ENCODE data around the gene DOP1A. TPM values are rescaled to one million over a fixed set of nuclear protein-coding genes. Genes with fewer than 3 reads are reported as not detected.

The DOP1A gene
- total RNA-seq, 1 donor from 2014 or later: 4.4 TPM

DNA sequence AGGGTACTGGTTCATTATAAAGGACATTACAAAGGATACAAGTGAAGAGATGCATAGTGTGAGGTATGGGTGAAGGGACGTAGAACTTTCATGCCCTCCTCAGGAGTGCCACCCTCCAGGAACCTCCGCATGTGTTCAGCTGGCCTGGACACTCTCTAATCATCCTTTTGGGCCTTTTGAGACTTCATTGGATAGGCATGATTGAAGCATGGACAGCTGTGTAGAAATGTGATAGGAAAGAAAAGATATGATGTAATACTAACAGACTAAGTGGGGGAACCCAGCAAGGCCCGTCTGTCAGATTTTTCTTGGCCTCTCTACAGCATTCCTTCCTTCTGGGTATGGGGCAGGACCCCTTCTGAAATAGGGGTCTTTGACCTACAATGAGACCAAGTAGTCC is 31.1 kb downstream of the DOP1A start:
- no peak for TF ChIP-seq CTCF (conservative IDR thresholded peaks at IDR 0.05; ENCODE audit: low read depth, low read length)

DNA sequence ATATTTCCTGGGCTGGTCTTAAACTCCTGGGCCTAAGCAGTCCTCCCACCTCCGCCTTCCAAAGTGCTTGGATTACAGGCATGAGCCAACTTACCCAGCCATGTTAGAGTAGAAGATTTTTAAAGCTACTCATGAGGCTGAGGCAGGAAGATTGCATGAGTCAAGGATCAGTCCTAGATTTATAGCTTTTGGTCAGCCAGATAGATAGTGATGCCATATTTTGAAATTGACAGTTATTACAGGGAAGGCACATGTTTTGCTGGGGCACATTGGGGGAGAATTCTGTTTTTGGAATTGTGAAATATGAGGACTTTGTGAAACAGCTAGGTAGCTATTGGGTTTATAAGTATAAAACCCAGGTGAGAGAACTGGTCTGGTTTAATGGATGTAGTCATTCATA is 40.9 kb downstream of the DOP1A start:
- no peak for DNase-seq (ENCODE audit: low read depth)
- no peak overlapping the region for H3K4me3 ChIP-seq (ENCODE audit: low read depth, low read length)
- no peak for TF ChIP-seq CTCF (conservative IDR thresholded peaks at IDR 0.05; ENCODE audit: low read depth, low read length)

More for the DNA sequence above, 31.1 kb downstream of the DOP1A start:
- no peak overlapping the region for H3K4me3 ChIP-seq (ENCODE audit: low read depth, low read length)
- no peak for DNase-seq (ENCODE audit: low read depth)

DNA sequence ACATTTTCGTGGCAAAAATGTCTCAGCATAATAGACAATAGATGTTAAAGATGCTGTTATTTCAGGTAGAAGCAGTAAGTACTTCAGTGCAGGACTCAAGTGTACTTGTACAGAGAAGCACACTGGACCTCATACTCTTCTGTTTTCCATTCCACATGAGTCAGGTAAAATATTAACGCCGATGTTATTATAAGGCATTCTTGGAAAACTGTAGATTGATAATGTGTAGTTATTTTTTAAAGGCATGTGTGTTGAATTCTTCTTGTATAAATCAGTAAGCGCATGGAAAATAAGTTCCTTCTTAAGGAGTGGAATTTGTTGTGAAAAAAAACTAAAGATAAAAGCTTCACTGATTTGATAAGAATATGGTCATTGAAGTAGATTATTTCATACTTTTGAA is 45.8 kb downstream of the DOP1A start:
- no peak for DNase-seq (ENCODE audit: low read depth)
- H3K4me3 ChIP-seq (ENCODE audit: low read depth, low read length): no peak overlapping the region
- TF ChIP-seq CTCF (conservative IDR thresholded peaks at IDR 0.05; ENCODE audit: low read depth, low read length): no peak

DNA sequence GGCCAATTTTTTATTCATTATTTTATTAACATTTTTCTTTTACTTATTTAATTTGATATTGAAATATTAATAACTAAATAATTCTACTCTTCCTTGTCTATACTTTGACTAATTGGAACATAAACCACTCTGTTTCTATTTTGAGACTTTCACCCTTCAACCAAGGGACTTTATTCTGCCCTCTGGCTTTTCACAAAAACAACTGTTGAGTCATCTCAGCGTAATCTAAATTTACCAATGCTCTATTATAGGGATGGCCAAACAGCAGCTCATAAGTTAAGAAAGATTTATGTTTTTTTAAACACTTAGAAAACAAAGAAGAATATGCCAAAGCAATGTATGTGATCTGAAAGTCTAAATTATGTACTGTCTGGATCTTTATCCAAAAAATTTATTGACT is 46.7 kb downstream of the DOP1A start:
- DNase-seq (ENCODE audit: low read depth): no peak

GRCh38 chr6:83117802-83118201 is 50.3 kb downstream of the DOP1A start:
- no peak overlapping the region for H3K4me3 ChIP-seq (ENCODE audit: low read depth, low read length)
- no peak for DNase-seq (ENCODE audit: low read depth)
- no peak for TF ChIP-seq CTCF (conservative IDR thresholded peaks at IDR 0.05; ENCODE audit: low read depth, low read length)

More for the DNA sequence above, 46.7 kb downstream of the DOP1A start:
- H3K4me3 ChIP-seq (ENCODE audit: low read depth, low read length): no peak overlapping the region
- no peak for TF ChIP-seq CTCF (conservative IDR thresholded peaks at IDR 0.05; ENCODE audit: low read depth, low read length)

- H3K4me3 ChIP-seq (ENCODE audit: low read depth, low read length): no peak overlapping the region
- DNase-seq (ENCODE audit: low read depth): no peak
- TF ChIP-seq CTCF (conservative IDR thresholded peaks at IDR 0.05; ENCODE audit: low read depth, low read length): no peak
Observed at GRCh38 chr6:83119742-83120300, 52.4 kb downstream of the DOP1A start.

- no peak for DNase-seq (ENCODE audit: low read depth)
- TF ChIP-seq CTCF (conservative IDR thresholded peaks at IDR 0.05; ENCODE audit: low read depth, low read length): no peak
- H3K4me3 ChIP-seq (ENCODE audit: low read depth, low read length): no peak overlapping the region
Observed at GRCh38 chr6:83124553-83124952, 57.1 kb downstream of the DOP1A start.

Data from epithelial cell of proximal tubule (primary cell).